HL-60 (cell line): ENCODE data around the gene ID1.

Experiments
- DNase-seq, 2 experiments: peaks; one replicate each; pipeline ENCODE4 v3.0.0-alpha.2; 2010 to 2020; ENCODE audit warnings: low read depth in 1 of 2, low spot score in 1 of 2
- H3K27ac ChIP-seq: fragments of 250-450 bp; sonication (Bioruptor Pico); replicated peaks from 2 replicates; pipeline ENCODE4 v1.5.1; 2020; ENCODE audit warnings: mild to moderate bottlenecking, moderate library complexity
- H3K27me3 ChIP-seq: fragments of 250-450 bp; sonication (Bioruptor Pico); 2 replicates; pipeline ENCODE4 v1.5.1; 2021; ENCODE audit warnings: mild to moderate bottlenecking, moderate library complexity; ENCODE audit not compliant: insufficient read depth, poor library complexity, severe bottlenecking
- H3K4me3 ChIP-seq: replicated peaks from 2 replicates; pipeline ENCODE4 v1.5.1; 2011; ENCODE audit warnings: mild to moderate bottlenecking, control low read depth, low read length; ENCODE audit not compliant: insufficient read depth
- CTCF ChIP-seq: IDR thresholded peaks from one replicate; pipeline ENCODE4 v1.5.1; 2011; ENCODE audit warnings: low read length, control low read depth, inconsistent platforms; ENCODE audit not compliant: insufficient read depth
- GABPA ChIP-seq: IDR thresholded peaks from 2 replicates; pipeline ENCODE4 v1.6.1; 2012; ENCODE audit warnings: low read depth
- POLR2AphosphoS5 ChIP-seq: IDR thresholded peaks from 2 replicates; pipeline ENCODE4 v1.6.1; 2012; ENCODE audit warnings: low read depth
- REST ChIP-seq: IDR thresholded peaks from 2 replicates; pipeline ENCODE4 v1.6.1; 2012; ENCODE audit warnings: low read depth; ENCODE audit not compliant: insufficient replicate concordance
- SPI1 ChIP-seq: IDR thresholded peaks from 2 replicates; pipeline ENCODE4 v1.6.1; 2012; ENCODE audit warnings: low read depth, mild to moderate bottlenecking, borderline replicate concordance

ID1 gene

GRCh38 chr20:31567380-31567720 lies 37.7 kb upstream of the ID1 start:
- no peak for DNase-seq
- TF ChIP-seq POLR2AphosphoS5: no peak
- no peak for TF ChIP-seq CTCF
- TF ChIP-seq GABPA: no peak
- no peak for TF ChIP-seq REST
- TF ChIP-seq SPI1: no peak
- H3K4me3 ChIP-seq: no peak overlapping the region
- H3K27ac ChIP-seq: no peak overlapping the region
- H3K27me3 ChIP-seq: no peaks in the 10 kb centered on the region

GRCh38 chr20:31568041-31568731 lies 36.9 kb upstream of the ID1 start:
- no peaks in the 10 kb centered on the region for H3K27me3 ChIP-seq
- no peak overlapping the region for H3K4me3 ChIP-seq
- TF ChIP-seq SPI1: no peak
- TF ChIP-seq REST: no peak
- TF ChIP-seq GABPA: no peak
- no peak for TF ChIP-seq POLR2AphosphoS5
- TF ChIP-seq CTCF: no peak
- no peak for DNase-seq
- H3K27ac ChIP-seq: no peak overlapping the region

- no peak overlapping the region for H3K27ac ChIP-seq
- TF ChIP-seq POLR2AphosphoS5 (no peak; the same call in 1 of the 2 replicates), SPI1 (no peak), CTCF (no peak), GABPA (no peak), REST (no peak)
- H3K27me3 ChIP-seq: no peaks in the 10 kb centered on the region
- DNase-seq: no peak
- no peak overlapping the region for H3K4me3 ChIP-seq
Measured at GRCh38 chr20:31568773-31569162, 36.3 kb upstream of the ID1 start.
